Measurements from ENCODE around the gene MAP3K12.
A peak's percentile ranks its signal among the peaks of the same experiment; 100 is the strongest.
"Not testable (repeated sequence)": the region's sequence is repeated elsewhere in the genome, so short reads cannot be mapped to it uniquely, and the experiment has no call there.

The MAP3K12 gene

DNA sequence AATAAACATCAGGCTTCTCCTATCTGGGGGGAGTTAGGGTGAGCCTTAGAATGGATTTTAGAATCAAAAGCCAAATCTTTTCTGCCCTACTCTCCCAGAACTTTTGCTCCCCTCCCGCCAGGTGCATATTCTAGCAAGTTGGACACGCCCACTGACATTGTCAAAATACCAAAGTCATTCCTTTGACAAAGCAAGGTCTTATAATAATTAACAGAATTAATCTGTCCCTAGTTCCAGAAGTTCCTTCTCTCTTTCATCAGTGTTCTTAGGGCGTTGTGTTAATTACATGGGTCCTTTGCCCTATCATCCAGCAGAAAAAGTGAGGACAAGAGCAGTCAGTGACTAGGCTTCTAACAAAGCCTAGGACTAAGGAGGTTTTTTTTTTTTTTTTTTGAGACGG is 55.3 kb downstream of the MAP3K12 start:
- H3K27ac ChIP-seq: peak overlapping the region; percentile 100
- TF ChIP-seq ZFX (IDR thresholded peaks at IDR 0.05; ENCODE audit: borderline replicate concordance) (no peak), CTCF (IDR thresholded peaks at IDR 0.05) (no peak)

GRCh38 chr12:53441040-53441833 is 58.0 kb downstream of the MAP3K12 start, which contains the start of gene PRR13:
Gene PRR13 (plus strand): TSS chr12:53441734. CDS start chr12:53442715, 981 bp downstream.
- peak within 1 kb of the TSS; percentile 100 for H3K27ac ChIP-seq
- no peak; the same call in 1 of the 2 replicates for TF ChIP-seq CTCF (IDR thresholded peaks at IDR 0.05)
- no peak for TF ChIP-seq ZFX (IDR thresholded peaks at IDR 0.05; ENCODE audit: borderline replicate concordance)

- H3K27ac ChIP-seq: peak overlapping the region; percentile 100; the same call in 1 of the 2 replicates
Observed at GRCh38 chr12:53439582-53439981, 59.7 kb downstream of the MAP3K12 start.

GRCh38 chr12:53435326-53435725 is 63.9 kb downstream of the MAP3K12 start:
- not testable (repeated sequence) for H3K27ac ChIP-seq

DNA sequence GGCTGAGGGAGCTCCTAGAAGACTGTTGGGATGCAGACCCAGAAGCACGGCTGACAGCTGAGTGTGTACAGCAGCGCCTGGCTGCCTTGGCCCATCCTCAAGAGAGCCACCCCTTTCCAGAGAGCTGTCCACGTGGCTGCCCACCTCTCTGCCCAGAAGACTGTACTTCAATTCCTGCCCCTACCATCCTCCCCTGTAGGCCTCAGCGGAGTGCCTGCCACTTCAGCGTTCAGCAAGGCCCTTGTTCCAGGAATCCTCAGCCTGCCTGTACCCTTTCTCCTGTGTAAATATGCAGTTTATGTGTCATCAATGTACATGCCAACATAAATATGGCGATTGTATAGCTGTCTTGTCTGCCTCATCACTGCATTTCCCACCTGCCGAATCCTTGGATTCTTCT is 68.1 kb downstream of the MAP3K12 start:
- H3K27ac ChIP-seq: 0 out of 2 replicates have a peak overlapping the region, but pooled peaks have one; percentile 4
- TF ChIP-seq ZFX (IDR thresholded peaks at IDR 0.05; ENCODE audit: borderline replicate concordance) (no peak), CTCF (IDR thresholded peaks at IDR 0.05) (no peak)

GRCh38 chr12:53430116-53430515 is 69.1 kb downstream of the MAP3K12 start:
- TF ChIP-seq CTCF (IDR thresholded peaks at IDR 0.05) (no peak), ZFX (IDR thresholded peaks at IDR 0.05; ENCODE audit: borderline replicate concordance) (no peak)
- H3K27ac ChIP-seq: no peak overlapping the region
